Uterus (tissue), 4 donors: ENCODE measurements around the gene FRMD5. TPM values are rescaled to one million over a fixed set of nuclear protein-coding genes. Genes with fewer than 3 reads are reported as not detected.

ENCODE experiments used
- DNase-seq, 2 donors: peaks; one replicate each; pipeline ENCODE4 v3.0.0-alpha.2; 2019 to 2020
- H3K27ac ChIP-seq, 2 donors: fragments of 200-600 bp; sonication (generic); 1 replicate in 1 of 2; 2 replicates in 1 of 2; pipeline ENCODE4 v1.5.1; 2016 to 2018
- H3K27me3 ChIP-seq, 2 donors: fragments of 200-600 bp; sonication (generic); one replicate each; pipeline ENCODE4 v1.5.1; 2018 to 2019; ENCODE audit warnings: control low read depth in 1 of 2
- H3K36me3 ChIP-seq, 2 donors: fragments of 200-600 bp; sonication (generic); one replicate each; pipeline ENCODE4 v1.5.1; 2019; ENCODE audit warnings: control low read depth in 1 of 2
- H3K4me1 ChIP-seq, 2 donors: fragments of 200-600 bp; sonication (generic); one replicate each; pipeline ENCODE4 v1.5.1; 2018 to 2019; ENCODE audit warnings: control low read depth in 1 of 2
- H3K4me3 ChIP-seq, 2 donors: fragments of 200-600 bp; sonication (generic); 1 replicate in 1 of 2; 2 replicates in 1 of 2; pipeline ENCODE4 v1.5.1; 2018 to 2019; ENCODE audit warnings: mild to moderate bottlenecking in 1 of 2
- H3K9me3 ChIP-seq, 2 donors: fragments of 200-600 bp; sonication (generic); one replicate each; pipeline ENCODE4 v1.5.1; 2019; ENCODE audit warnings: control low read depth in 1 of 2
- CTCF ChIP-seq, 4 experiments: fragments of 200-600 bp in 2 of 4; fragments of 450-650 bp in 2 of 4; sonication (generic) in 2 of 4; IDR thresholded peaks; one replicate each; pipeline ENCODE4 v1.5.1; 2016 to 2019; ENCODE audit warnings: antibody characterized with exemption in 4 of 4, mild to moderate bottlenecking in 2 of 4, moderate library complexity in 1 of 4
- POLR2A ChIP-seq, 2 donors: fragments of 450-650 bp; IDR thresholded peaks; one replicate each; pipeline ENCODE4 v1.6.1; 2016; ENCODE audit warnings: antibody characterized with exemption in 2 of 2, mild to moderate bottlenecking in 1 of 2, moderate library complexity in 1 of 2
- intact Hi-C: fragments of 100-400 bp; cut with DNase I; formaldehyde crosslinking; loops from one replicate; pipeline ENCODE4 v1.15.1; 2023; ENCODE audit warnings: low total_unique reads
- total RNA-seq, 4 donors: library from RNA; depleted of rRNA in 3 of 4; stranded (reverse); fragments of >200 nt in 3 of 4; gene quantifications; one replicate each; pipeline versions ENCODE4 v1.1.0 to v1.2.4, GENCODE V29; 2014 to 2023
- donor health status: DM: yes; HTN: yes; CAD: no.

The FRMD5 gene
- total RNA-seq, 4 donors from 2014 or later, result 0.37 to 1.0 TPM; not detected in 2

GRCh38 chr15:43913026-43913780 is 281.9 kb downstream of the FRMD5 start:
- intact Hi-C loops, result no loop called here
- no peaks in the 10 kb centered on the region for H3K36me3 ChIP-seq
- peak; percentile 27 to 47 for DNase-seq
- no peaks in the 10 kb centered on the region for H3K27me3 ChIP-seq
- H3K4me1 ChIP-seq, result no peaks in the 10 kb centered on the region
- TF ChIP-seq POLR2A (IDR thresholded peaks at IDR 0.05), result no peak
- TF ChIP-seq CTCF (IDR thresholded peaks at IDR 0.05), result no peak
- H3K9me3 ChIP-seq, result no peaks in the 10 kb centered on the region
- peak overlapping the region in 1 of 2 donors; percentile 66 for H3K27ac ChIP-seq
- no peak overlapping the region for H3K4me3 ChIP-seq

GRCh38 chr15:43912208-43912607 is 282.9 kb downstream of the FRMD5 start:
- Histone ChIP-seq H3K36me3 (no peaks in the 10 kb centered on the region), H3K4me3 (no peak overlapping the region), H3K9me3 (no peaks in the 10 kb centered on the region), H3K4me1 (no peaks in the 10 kb centered on the region), H3K27me3 (no peaks in the 10 kb centered on the region), H3K27ac (peak overlapping the region in 1 of 2 donors; percentile 66)
- intact Hi-C loops, result no loop called here
- TF ChIP-seq CTCF (IDR thresholded peaks at IDR 0.05), result no peak
- no peak for TF ChIP-seq POLR2A (IDR thresholded peaks at IDR 0.05)
- DNase-seq, result no peak

- no peak overlapping the region for H3K27ac ChIP-seq
- TF ChIP-seq CTCF (IDR thresholded peaks at IDR 0.05) (no peak), POLR2A (IDR thresholded peaks at IDR 0.05) (no peak)
Observed at GRCh38 chr15:43911235-43911781, 283.8 kb downstream of the FRMD5 start.

GRCh38 chr15:43908516-43909050 is 286.5 kb downstream of the FRMD5 start:
- no peak overlapping the region for H3K4me3 ChIP-seq
- H3K9me3 ChIP-seq, result no peaks in the 10 kb centered on the region
- H3K27me3 ChIP-seq, result no peaks in the 10 kb centered on the region
- TF ChIP-seq CTCF (IDR thresholded peaks at IDR 0.05) (no peak), POLR2A (IDR thresholded peaks at IDR 0.05) (no peak)
- H3K4me1 ChIP-seq, result no peaks in the 10 kb centered on the region
- intact Hi-C loops, result no loop called here
- no peaks in the 10 kb centered on the region for H3K36me3 ChIP-seq
- no peak overlapping the region for H3K27ac ChIP-seq
- DNase-seq, result no peak

More at GRCh38 chr15:43911235-43911781, 283.8 kb downstream of the FRMD5 start:
- Histone ChIP-seq H3K4me3 (no peak overlapping the region), H3K27me3 (no peaks in the 10 kb centered on the region), H3K4me1 (no peaks in the 10 kb centered on the region), H3K9me3 (no peaks in the 10 kb centered on the region), H3K36me3 (no peaks in the 10 kb centered on the region)
- no peak for DNase-seq
- intact Hi-C loops, result no loop called here

GRCh38 chr15:43905755-43906154 is 289.3 kb downstream of the FRMD5 start:
- Histone ChIP-seq H3K27ac (no peak overlapping the region), H3K9me3 (no peaks in the 10 kb centered on the region), H3K36me3 (no peaks in the 10 kb centered on the region), H3K4me1 (no peaks in the 10 kb centered on the region), H3K27me3 (no peaks in the 10 kb centered on the region), H3K4me3 (no peak overlapping the region)
- TF ChIP-seq CTCF (IDR thresholded peaks at IDR 0.05), result no peak
- no peak for TF ChIP-seq POLR2A (IDR thresholded peaks at IDR 0.05)
- intact Hi-C loops, result no loop called here
- DNase-seq, result no peak
